Measurements from ENCODE around the gene SULT4A1.
"Not testable (repeated sequence)": the region's sequence is repeated elsewhere in the genome, so short reads cannot be mapped to it uniquely, and the experiment has no call there.

Gene SULT4A1, protein sequence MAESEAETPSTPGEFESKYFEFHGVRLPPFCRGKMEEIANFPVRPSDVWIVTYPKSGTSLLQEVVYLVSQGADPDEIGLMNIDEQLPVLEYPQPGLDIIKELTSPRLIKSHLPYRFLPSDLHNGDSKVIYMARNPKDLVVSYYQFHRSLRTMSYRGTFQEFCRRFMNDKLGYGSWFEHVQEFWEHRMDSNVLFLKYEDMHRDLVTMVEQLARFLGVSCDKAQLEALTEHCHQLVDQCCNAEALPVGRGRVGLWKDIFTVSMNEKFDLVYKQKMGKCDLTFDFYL

GRCh38 chr22:43862074-43862881 is at the start of gene SULT4A1:
Gene SULT4A1, minus strand, starts transcription at chr22:43862513. Its CDS starts 131 bp downstream, at chr22:43862382.
- no peak for DNase-seq (ENCODE audit: low read depth)

- no peak for DNase-seq (ENCODE audit: low read depth)
Observed at GRCh38 chr22:43911351-43911750, 49.0 kb upstream of the SULT4A1 start.

- DNase-seq (ENCODE audit: low read depth): no peak
Observed at GRCh38 chr22:43910178-43910695, 47.9 kb upstream of the SULT4A1 start.

- DNase-seq (ENCODE audit: low read depth): no peak
Observed at GRCh38 chr22:43909708-43910107, 47.4 kb upstream of the SULT4A1 start.

- no peak for DNase-seq (ENCODE audit: low read depth)
Observed at GRCh38 chr22:43905681-43906080, 43.4 kb upstream of the SULT4A1 start.

GRCh38 chr22:43904412-43904811 is 42.1 kb upstream of the SULT4A1 start:
- DNase-seq (ENCODE audit: low read depth): not testable (repeated sequence)

DNA sequence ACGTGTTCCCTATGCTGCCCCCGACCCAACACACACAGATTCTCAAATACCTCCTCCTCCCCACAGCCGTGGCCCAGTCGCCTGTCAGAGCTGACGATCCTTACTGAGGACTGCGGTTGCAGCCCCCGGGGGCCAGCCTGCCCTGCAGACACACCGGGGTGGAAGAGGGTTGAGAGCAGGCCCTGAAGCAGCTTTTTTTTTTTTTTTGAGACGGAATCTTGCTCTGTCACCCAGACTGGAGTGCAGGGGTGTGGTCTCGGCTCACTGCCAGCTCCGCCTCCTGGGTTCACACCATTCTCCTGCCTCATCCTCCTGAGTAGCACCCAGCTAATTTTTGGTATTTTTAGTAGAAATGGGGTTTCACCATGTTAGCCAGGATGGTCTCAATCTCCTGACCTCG is 40.7 kb upstream of the SULT4A1 start:
- DNase-seq (ENCODE audit: low read depth): not testable (repeated sequence)

GRCh38 chr22:43901976-43902643 is 39.8 kb upstream of the SULT4A1 start:
- no peak for DNase-seq (ENCODE audit: low read depth)

DNA sequence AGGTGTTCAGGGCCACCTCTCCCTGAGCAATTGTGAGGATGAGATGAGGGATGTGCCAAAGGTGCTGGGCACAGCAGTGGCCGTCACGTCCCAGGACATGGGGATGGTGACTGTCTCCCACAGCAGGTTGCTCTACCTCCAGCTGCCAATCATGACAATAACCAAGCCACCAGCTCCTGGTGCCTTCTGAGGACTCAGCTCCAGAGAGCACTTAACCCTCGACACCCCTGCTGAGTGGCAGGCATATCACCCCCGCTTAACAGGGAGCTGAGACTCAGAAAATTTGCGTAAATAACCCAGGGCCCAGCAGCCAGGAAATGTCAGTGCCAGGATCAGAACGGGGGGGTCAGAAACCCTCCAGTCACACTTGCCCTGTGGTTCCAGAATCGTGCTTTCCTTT is 37.9 kb upstream of the SULT4A1 start:
- DNase-seq (ENCODE audit: low read depth): no peak

- no peak for DNase-seq (ENCODE audit: low read depth)
Observed at GRCh38 chr22:43897751-43898261, 35.5 kb upstream of the SULT4A1 start.

GRCh38 chr22:43895986-43896645 is 33.8 kb upstream of the SULT4A1 start:
- no peak for DNase-seq (ENCODE audit: low read depth)

DNA sequence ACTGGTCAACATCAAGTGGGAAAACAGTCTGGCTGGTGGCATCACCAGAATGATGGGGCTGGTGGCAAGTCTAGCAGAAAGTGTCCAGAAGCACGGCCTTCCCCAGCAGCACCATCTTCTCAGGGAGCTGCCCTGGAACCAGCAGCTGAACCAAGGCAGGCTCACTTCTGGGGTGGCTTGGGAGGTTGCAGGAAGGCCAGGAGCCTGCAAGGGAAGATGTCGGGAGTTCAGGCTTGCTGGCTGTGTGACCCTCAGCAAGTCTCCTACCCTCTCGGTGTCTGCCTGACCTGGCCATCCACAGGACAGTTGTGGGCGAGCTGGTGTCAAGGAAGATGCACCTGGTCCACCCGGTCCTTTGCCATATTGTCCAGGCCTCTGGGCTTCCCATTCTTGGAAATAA is 31.8 kb upstream of the SULT4A1 start:
- DNase-seq (ENCODE audit: low read depth): no peak

DNA sequence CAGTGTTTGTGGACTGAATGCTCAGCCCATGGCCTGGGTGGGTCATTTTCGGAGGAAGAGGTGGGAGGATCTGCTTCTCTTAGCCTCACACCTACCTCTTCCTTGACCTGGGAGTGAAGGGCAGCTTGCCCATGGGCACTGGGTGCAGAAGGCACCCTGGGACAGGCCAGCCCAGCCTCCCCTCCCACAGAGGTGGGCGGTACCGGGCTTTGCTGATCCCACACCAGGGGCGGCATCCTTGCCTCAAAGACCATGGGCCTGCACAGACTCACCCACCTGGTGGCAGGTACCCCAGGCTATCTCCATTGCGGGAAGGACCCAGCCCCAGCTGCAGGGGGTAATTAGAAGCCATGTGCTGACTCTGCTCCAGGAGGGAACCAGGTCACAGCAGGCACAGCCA is 31.0 kb upstream of the SULT4A1 start:
- DNase-seq (ENCODE audit: low read depth): no peak

GRCh38 chr22:43892183-43892894 is 30.0 kb upstream of the SULT4A1 start:
- DNase-seq (ENCODE audit: low read depth): no peak

DNA sequence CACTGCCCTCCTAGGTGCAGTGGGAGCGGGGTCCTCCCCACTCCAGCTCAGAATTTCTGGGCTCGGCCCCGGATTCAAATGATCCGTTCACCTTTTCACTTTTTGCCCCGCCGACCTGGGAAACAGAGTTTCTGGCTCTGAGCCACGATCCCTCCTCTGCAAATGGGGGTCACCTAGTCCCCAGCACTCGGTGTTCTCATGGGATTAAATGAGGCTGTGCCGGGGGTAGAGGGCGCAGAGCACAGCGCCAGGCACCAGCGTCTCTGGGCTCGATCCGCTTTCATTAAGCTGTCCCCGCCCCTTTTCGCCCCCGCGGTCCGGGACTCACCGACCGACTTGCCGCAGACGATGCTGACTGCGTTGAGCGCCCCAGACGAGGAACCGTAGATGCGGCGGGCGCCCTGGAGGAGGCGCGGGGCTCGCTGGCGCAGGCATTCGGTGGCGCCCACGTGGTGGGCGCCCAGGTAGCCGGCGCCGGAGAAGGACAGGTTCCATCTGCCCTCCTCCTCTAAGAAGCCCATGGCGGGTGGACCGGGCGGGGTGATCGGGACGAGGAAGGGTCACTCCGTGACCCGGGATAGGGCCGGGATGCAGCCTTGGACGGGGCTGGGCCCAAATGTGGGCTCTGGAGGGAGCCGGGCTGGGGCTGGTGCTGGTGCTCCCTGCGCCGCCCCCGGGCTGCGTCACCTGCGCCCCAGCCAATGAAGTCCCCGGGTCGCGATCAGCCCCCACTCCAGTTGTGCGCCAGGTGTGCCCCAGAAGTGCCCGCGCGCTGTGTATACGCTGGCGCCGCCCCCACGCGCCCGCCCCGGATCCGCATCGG is 29.3 kb upstream of the SULT4A1 start, which contains the start of gene PNPLA5:
Gene PNPLA5 (minus strand): TSS at position 654 of the 823 bp plus-strand sequence. CDS start 133 bp downstream, at position 521.
- DNase-seq (ENCODE audit: low read depth): no peak

DNA sequence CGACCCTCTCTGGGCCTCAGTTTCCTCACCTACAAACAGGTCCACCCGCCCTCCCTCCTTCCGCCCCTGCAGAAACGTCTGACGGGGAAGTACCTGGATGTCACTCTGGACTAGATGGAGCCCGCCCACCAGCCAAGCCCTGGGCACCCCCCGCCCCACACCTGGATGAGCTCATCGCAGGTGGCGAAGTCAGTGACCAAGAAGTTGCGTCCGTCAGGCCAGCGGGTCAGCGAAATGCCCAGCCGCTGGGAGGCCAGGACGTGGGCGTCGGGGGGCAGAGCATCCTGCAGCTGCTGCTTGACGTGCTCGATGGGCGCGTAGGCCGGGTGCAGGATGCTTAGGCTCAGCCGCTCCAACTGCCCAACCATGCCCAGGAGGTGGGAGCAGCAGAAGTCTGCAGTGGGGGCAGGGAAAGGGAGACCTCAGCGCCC is 28.6 kb upstream of the SULT4A1 start:
- no peak for DNase-seq (ENCODE audit: low read depth)

- no peak for DNase-seq (ENCODE audit: low read depth)
Observed at GRCh38 chr22:43889860-43890253, 27.5 kb upstream of the SULT4A1 start.

GRCh38 chr22:43889201-43889859 is 27.0 kb upstream of the SULT4A1 start:
- no peak for DNase-seq (ENCODE audit: low read depth)

GRCh38 chr22:43888740-43889139 is 26.4 kb upstream of the SULT4A1 start:
- DNase-seq (ENCODE audit: low read depth): no peak

DNA sequence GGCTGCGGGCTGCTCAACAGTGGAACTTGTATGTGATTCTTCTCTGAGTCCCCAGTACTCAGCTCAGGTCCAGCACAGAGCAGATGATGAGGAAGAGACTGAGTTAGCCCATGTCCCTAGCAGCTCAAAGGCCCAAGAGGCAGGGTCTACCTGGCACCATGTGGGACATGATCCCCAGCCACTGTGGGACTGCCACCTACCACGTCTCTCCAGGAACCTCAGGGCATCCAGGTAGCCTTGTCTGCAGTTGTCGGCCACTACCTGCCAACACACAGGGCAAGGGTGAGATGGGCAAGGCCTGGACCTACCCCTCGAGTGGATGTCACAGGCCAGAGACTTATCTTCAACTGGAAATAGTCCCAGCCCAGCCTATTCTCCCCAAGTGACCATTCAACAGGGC is 25.1 kb upstream of the SULT4A1 start:
- DNase-seq (ENCODE audit: low read depth): no peak
